ENCODE results near the gene PPEF2. TPM values are rescaled to one million over a fixed set of nuclear protein-coding genes. Genes with fewer than 3 reads are reported as not detected.

PPEF2 gene
- total RNA-seq, 1 experiment from 2014 or later = not detected

DNA sequence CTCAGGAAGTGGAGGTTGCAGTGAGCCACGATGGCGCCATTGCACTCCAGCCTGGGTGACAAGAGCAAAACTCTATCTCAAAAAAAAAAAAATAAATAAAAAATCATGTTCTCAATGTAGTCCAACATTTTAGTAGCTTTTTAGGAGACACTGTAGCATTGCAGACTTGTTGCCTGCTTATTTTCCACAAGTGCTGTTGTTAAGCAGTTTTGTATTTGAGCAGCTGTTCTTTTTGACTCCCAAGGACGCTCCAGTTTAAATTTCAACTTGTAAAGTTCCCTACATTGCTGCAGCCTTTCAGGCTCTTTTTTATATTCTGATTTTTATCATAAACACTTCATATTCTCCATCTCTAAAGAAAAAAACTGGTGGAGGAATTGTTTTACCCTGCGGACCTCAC lies 83.1 kb downstream of the PPEF2 start:
- BruUV-seq (replicated peaks) = no TSS peak
- intact Hi-C loops (cut with micrococcal nuclease; ENCODE audit: unreplicated experiment) = no loop called here
- Histone ChIP-seq H3K36me3 (ENCODE audit: low read depth) (no peaks in the 10 kb centered on the region), H3K4me3 (no peak overlapping the region), H4K20me1 (ENCODE audit: insufficient read depth) (no peaks in the 10 kb centered on the region), H3K9me3 (ENCODE audit: insufficient read depth, low read depth) (no peaks in the 10 kb centered on the region), H3K4me2 (no peak overlapping the region), H3K79me2 (ENCODE audit: low read depth) (no peaks in the 10 kb centered on the region), H3F3A (ENCODE audit: insufficient read depth, low read depth) (0 out of 2 replicates have a peak, but pooled peaks cover 4% of the 10 kb centered on the region), H3K9me2 (ENCODE audit: insufficient read depth) (no peaks in the 10 kb centered on the region), H2AFZ (no peak overlapping the region), H3K27me3 (ENCODE audit: insufficient read depth, low read depth) (no peaks in the 10 kb centered on the region), H3K27ac (no peak overlapping the region), H3K4me1 (replicated peaks; ENCODE audit: insufficient read depth) (no peaks in the 10 kb centered on the region)
- no peak for TF ChIP-seq EZH2 (IDR thresholded peaks at IDR 0.05; ENCODE audit: low read depth)
- ChIA-PET CTCF (no interaction called here), POLR2A (ENCODE audit: unreplicated experiment) (no interaction called here)
- DNase-seq = no peak

GRCh38 chr4:75817901-75818300 lies 84.4 kb downstream of the PPEF2 start:
- H2AFZ ChIP-seq = no peak overlapping the region
- no peaks in the 10 kb centered on the region for H3K79me2 ChIP-seq (ENCODE audit: low read depth)
- intact Hi-C loops (cut with micrococcal nuclease; ENCODE audit: unreplicated experiment) = no loop called here
- H3K4me3 ChIP-seq = no peak overlapping the region
- CTCF ChIA-PET = no interaction called here
- no peaks in the 10 kb centered on the region for H3K27me3 ChIP-seq (ENCODE audit: insufficient read depth, low read depth)
- no peaks in the 10 kb centered on the region for H3F3A ChIP-seq (ENCODE audit: insufficient read depth, low read depth)
- peaks cover 6% of the 10 kb centered on the region; the same call in 1 of the 2 replicates for H3K36me3 ChIP-seq (ENCODE audit: low read depth)
- POLR2A ChIA-PET (ENCODE audit: unreplicated experiment) = no interaction called here
- H3K27ac ChIP-seq = no peak overlapping the region
- no peak overlapping the region for H3K4me2 ChIP-seq
- TSS peak; percentile 12 for BruUV-seq (replicated peaks)
- no peak for TF ChIP-seq CTCF (conservative IDR thresholded peaks at IDR 0.05)
- TF ChIP-seq EZH2 (IDR thresholded peaks at IDR 0.05; ENCODE audit: low read depth) = no peak
- no peak for DNase-seq
- H3K4me1 ChIP-seq (replicated peaks; ENCODE audit: insufficient read depth) = no peaks in the 10 kb centered on the region
- H4K20me1 ChIP-seq (ENCODE audit: insufficient read depth) = no peaks in the 10 kb centered on the region
- no peaks in the 10 kb centered on the region for H3K9me2 ChIP-seq (ENCODE audit: insufficient read depth)
- no peaks in the 10 kb centered on the region for H3K9me3 ChIP-seq (ENCODE audit: insufficient read depth, low read depth)

Other genes with a start within 250 kb of the PPEF2 start
- gene G3BP2, start 229.0 kb downstream of the PPEF2 start, total RNA-seq (2021) = 102 and 105 TPM in 2 replicates
- 26.5 and 33.9 TPM in 2 replicates for gene USO1, start 177.9 kb downstream of the PPEF2 start, total RNA-seq (2021)
- gene NAAA, start 38.6 kb upstream of the PPEF2 start, total RNA-seq (2021) = 3.6 and 3.9 TPM in 2 replicates
- 14.9 and 23.2 TPM in 2 replicates for gene SDAD1, start 88.5 kb upstream of the PPEF2 start, total RNA-seq (2021)
- gene CXCL9, start 105.1 kb upstream of the PPEF2 start, total RNA-seq (2021) = not detected in 2 replicates
- not detected in 2 replicates for gene CXCL10, start 121.0 kb upstream of the PPEF2 start, total RNA-seq (2021)
- gene CXCL11, start 133.6 kb upstream of the PPEF2 start, total RNA-seq (2021) = not detected in 2 replicates
- gene ART3, start 172.3 kb upstream of the PPEF2 start, total RNA-seq (2021) = not detected in 2 replicates
- gene NUP54, start 245.9 kb upstream of the PPEF2 start, total RNA-seq (2021) = 28.4 and 30.9 TPM in 2 replicates

Data from PC-9 (cell line).